GM19324 (cell line): Measurements from ENCODE around the gene HAND2.

Source experiments
- ATAC-seq: cut with Tn5 transposase; IDR thresholded peaks from one replicate; pipeline ENCODE4 v1.9.1; 2021; ENCODE audit warnings: mild to moderate bottlenecking, moderate library complexity; ENCODE audit not compliant: unreplicated experiment, low FRiP score

HAND2 gene

GRCh38 chr4:173529477-173530325 is at the start of gene HAND2:
HAND2 (minus strand) TSS chr4:173530229; CDS start chr4:173529289, 940 bp downstream.
- no peak for ATAC-seq

DNA sequence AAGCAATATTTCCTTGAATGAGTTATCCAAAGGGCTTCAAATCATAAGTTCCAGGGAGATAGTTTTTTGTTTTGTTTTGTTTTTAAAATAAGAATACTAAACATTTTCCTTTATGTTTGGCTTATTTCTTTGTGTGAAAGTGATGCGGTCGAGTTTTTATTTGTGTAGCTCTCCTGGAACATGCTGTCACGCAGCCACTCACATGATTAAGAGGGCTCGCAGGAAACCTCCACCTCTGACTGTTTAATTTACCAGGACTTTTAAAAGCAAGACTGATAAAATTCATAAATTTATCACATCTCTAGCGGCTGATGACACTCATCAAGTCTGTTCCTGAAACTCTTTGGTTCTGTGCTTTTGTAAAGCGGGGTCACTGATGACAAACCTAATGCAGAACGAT is 48.9 kb upstream of the HAND2 start:
- ATAC-seq, result no peak

DNA sequence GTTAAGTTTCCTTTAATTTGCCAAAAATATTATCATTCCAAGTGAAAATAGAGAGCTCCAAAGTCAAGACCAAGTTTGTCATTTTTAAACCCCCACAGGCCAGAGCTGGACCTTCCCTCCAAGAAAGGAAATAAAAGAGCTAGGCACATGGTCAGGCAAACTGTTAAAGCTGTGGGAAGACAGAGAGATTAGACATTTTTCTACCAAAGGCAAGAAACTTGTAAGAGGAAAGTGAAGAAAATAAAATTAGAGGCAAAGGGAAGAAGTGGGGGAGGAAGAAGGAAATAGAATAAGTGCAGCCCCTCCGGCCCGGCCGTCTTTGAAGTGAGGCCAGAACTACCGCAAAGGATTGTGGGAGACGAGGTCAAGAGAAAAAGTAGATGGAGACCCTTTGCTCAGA is 47.9 kb upstream of the HAND2 start:
- ATAC-seq, result no peak

- ATAC-seq, result no peak
These were observed 45.6 kb upstream of the HAND2 start for GRCh38 chr4:173575482-173576152.

- ATAC-seq, result no peak
These were observed 43.7 kb upstream of the HAND2 start for GRCh38 chr4:173573725-173574124.

- no peak for ATAC-seq
These were observed 43.3 kb upstream of the HAND2 start for GRCh38 chr4:173573286-173573685.

DNA sequence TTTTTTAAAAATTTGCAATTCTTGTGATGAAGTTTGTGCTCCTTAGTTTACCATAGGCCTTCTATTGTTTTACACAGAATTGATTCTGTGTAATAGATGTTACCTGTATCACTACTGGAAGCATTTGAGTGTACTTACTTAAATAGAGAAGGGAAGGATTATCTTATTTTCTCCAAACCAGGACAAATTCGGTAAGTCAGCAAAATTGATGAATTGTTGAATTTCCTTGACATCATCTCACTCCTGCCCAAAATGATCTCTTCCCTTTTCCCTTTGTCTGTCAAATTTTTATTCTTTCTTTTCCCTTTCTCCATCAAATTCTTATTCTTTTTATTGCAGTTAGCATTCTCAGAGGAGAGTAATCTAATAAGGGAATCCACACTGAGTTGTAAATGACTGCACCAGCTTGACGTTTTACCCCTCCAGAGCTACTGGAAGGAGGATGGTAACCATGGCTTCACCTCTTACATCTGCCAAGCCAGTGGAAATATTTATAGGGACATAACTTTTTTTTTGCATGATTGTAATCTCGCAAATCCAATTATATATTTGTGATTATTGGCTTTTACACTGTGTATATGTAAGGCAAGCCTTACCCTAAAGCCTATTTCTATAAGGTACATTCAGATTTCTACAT is 42.6 kb upstream of the HAND2 start:
- ATAC-seq, result no peak

DNA sequence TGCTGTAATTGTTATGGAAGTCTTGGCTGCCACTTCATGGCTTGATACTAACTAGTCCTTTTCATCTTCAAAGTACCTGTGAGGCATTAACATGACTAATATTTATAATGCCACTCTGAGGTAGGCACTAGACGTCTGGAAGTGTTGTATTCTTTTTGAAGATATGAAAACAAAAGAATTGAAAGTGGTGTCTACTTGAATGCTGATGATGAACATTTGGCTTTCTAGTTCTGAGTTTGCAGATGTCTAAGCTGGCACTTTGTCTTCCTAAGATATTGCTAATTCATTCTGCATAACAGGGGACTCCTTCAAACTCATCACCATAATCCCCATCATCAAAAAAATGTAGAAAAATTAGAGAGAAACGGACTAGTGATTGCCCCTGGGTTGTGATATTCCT is 41.6 kb upstream of the HAND2 start:
- no peak for ATAC-seq

GRCh38 chr4:173565281-173565680 is 35.3 kb upstream of the HAND2 start:
- no peak for ATAC-seq

GRCh38 chr4:173564461-173564860 is 34.4 kb upstream of the HAND2 start:
- no peak for ATAC-seq

GRCh38 chr4:173560896-173561295 is 30.9 kb upstream of the HAND2 start:
- no peak for ATAC-seq

GRCh38 chr4:173556398-173557131 is 26.5 kb upstream of the HAND2 start:
- no peak for ATAC-seq

DNA sequence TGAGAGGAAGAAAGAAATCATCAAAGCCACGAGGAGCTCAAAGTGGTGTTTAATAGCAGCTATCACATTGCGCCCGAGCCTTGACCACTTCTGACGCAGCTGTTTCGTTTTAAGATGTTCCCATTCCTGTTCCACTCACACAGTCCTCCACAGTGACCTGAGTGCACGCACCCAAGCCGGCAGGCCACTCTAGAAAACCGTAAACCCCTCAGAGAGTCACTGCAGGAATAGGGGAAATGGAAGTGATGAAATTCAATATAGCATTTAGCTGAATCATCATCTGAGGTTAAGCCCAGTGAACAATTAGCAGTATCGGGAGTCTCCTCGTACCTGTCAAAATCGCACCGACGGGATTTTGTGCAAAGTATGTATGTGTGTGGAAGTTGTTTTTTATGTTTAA is 17.9 kb upstream of the HAND2 start:
- no peak for ATAC-seq

GRCh38 chr4:173546776-173547175 is 16.7 kb upstream of the HAND2 start:
- no peak for ATAC-seq

GRCh38 chr4:173545440-173545839 is 15.4 kb upstream of the HAND2 start:
- no peak for ATAC-seq

DNA sequence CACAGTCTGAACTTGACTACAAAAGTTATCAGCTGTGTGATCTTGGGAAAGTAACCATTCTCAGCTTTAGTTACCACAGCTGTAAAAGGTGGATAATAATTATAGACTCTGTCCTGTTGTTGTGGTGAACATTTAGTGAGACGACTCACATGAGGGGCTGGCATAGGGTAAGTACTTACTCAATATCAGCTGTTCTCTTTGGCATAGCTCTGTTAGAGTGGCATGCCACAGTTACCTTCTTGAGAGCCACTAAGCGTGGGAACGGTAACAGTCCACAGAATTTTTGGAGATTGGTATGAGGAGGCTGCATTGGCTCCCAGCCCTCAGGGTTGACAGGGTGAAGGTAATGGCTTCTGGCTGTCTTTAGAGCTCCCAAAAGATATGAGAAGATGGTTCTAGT is 13.2 kb upstream of the HAND2 start:
- ATAC-seq, result no peak

- no peak for ATAC-seq
These were observed 10.0 kb upstream of the HAND2 start for GRCh38 chr4:173539986-173540385.

DNA sequence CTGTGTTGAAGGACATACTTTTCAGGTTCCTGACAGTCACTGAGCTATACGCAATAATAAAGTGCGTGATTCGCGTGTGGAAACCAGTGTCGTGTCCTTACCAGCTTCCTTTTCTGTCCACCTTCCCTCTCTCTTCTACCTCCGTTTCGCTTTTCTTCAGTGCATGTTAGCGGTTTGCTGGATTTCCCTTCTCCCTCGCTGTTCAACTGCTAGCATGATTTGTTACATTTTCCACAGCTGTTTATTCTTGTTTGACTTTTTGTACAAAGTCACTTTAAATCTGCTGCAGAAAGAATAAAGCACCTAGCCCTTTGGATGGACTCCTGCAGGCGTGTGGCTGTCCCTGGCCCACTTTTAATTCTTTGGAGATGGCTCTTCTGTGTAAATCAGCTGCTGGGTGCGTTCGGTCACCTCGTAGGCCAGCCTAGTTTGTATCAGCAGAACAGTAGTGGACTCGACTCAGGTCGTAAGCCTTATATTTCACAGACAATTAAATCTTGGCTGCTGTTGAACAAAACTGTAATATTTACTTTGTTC is 8.9 kb upstream of the HAND2 start:
- no peak for ATAC-seq

DNA sequence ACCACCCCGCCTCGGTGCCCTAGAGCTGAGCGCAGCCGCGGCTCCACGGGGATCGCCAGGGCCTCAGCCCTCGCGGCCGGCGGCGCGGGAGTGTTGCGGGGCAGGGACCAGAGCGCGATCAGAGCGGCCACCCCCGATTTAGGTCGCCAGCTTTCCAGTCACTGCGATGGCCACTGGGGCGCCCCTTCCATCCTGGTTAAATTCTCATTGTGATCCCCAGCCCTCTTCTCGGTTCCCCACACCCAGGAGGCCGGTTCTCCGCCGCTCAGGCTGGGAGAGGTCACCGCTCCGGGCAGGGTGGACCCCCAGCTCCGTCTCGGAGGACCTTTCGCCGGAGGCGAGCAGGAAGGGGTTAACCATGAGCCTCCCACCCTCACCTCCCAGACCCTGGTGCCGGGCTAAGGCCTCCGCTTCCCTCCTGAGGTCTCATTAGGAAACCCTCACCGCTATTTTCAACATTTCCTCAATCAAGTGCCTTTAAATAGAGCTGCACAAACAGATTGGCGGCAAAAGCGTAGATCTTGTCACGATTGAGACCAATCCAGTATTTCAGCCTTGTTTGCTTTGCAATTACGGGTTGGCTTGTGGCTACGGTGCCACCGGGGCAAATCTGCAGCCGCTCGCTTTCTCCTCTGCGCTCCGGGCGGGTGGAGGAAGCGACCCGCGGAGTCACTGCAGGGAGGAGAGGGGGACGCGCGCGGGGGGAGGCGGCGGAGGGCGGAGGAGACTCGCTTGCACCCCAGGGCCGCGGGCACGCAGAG is 8.3 kb upstream of the HAND2 start:
- no peak for ATAC-seq

DNA sequence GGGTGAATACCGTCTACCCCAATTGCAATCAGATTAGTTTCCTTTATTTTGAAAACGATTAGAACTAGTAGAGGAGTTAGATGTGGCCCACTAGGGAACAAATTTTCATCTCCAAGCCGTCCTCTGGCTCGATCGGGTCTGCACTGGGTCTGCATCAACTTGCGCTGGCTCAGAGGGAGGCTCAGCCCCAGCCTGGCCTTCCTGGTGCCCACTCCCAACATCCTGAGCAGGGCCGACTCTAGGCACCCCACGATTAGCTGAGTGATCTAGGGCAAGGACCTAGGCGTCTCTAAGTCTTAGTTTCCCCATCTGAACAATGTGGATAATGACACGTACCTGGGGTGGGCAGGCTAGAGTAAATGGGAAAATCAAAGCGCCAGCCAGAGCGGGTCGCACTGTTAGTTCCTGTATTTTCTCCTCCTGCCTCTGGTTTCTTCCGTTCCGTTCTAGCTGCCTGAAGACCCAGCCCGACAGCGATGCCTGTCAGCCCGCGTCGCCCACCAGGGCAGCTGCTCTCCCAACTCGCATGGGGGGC is 7.7 kb upstream of the HAND2 start:
- ATAC-seq, result no peak
